Activated gamma-delta T cell treated with anti-CD3 and anti-CD28 coated beads, Interleukin-2, amount 50 U/mL, for 16 hours (primary cell): Measurements from ENCODE around the gene RTTN.

Experiments
- DNase-seq: peaks from one replicate; pipeline ENCODE4 v3.0.0-alpha.2; 2020; ENCODE audit warnings: low read depth

The RTTN gene

GRCh38 chr18:70197026-70197425 lies 8.5 kb downstream of the RTTN start:
- no peak for DNase-seq

- DNase-seq = no peak
These were observed 9.5 kb downstream of the RTTN start for GRCh38 chr18:70195852-70196434.

- DNase-seq = no peak
These were observed 10.4 kb downstream of the RTTN start for GRCh38 chr18:70195014-70195614.

GRCh38 chr18:70194227-70194890 lies 11.1 kb downstream of the RTTN start:
- DNase-seq = no peak

GRCh38 chr18:70190529-70190928 lies 15.0 kb downstream of the RTTN start:
- no peak for DNase-seq

GRCh38 chr18:70188113-70188512 lies 17.4 kb downstream of the RTTN start:
- no peak for DNase-seq

GRCh38 chr18:70183441-70183840 lies 22.0 kb downstream of the RTTN start:
- no peak for DNase-seq

- DNase-seq = no peak
These were observed 22.9 kb downstream of the RTTN start for GRCh38 chr18:70182548-70182947.

GRCh38 chr18:70181725-70182124 lies 23.8 kb downstream of the RTTN start:
- DNase-seq = no peak

- no peak for DNase-seq
These were observed 24.5 kb downstream of the RTTN start for GRCh38 chr18:70181015-70181414.

GRCh38 chr18:70176537-70176936 lies 28.9 kb downstream of the RTTN start:
- no peak for DNase-seq

GRCh38 chr18:70175216-70175615 lies 30.3 kb downstream of the RTTN start:
- DNase-seq = no peak

- no peak for DNase-seq
These were observed 33.3 kb downstream of the RTTN start for GRCh38 chr18:70172225-70172624.

GRCh38 chr18:70169747-70170146 lies 35.7 kb downstream of the RTTN start:
- no peak for DNase-seq

- no peak for DNase-seq
These were observed 38.8 kb downstream of the RTTN start for GRCh38 chr18:70166668-70167067.

GRCh38 chr18:70165936-70166335 lies 39.6 kb downstream of the RTTN start:
- no peak for DNase-seq

- no peak for DNase-seq
These were observed 45.3 kb downstream of the RTTN start for GRCh38 chr18:70160073-70160678.

GRCh38 chr18:70158992-70159717 lies 46.3 kb downstream of the RTTN start:
- no peak for DNase-seq

GRCh38 chr18:70156886-70157285 lies 48.6 kb downstream of the RTTN start:
- DNase-seq = no peak

- no peak for DNase-seq
These were observed 50.8 kb downstream of the RTTN start for GRCh38 chr18:70154591-70155194.

- no peak for DNase-seq
These were observed 53.9 kb downstream of the RTTN start for GRCh38 chr18:70151614-70152013.

- DNase-seq = no peak
These were observed 55.7 kb downstream of the RTTN start for GRCh38 chr18:70149616-70150301.
